HG02884 (cell line): Measurements from ENCODE around the gene TM4SF1.
A peak's percentile ranks its signal among the peaks of the same experiment; 100 is the strongest.
"Not testable (repeated sequence)": the region's sequence is repeated elsewhere in the genome, so short reads cannot be mapped to it uniquely, and the experiment has no call there.

Experiments
- ATAC-seq: cut with Tn5 transposase; IDR thresholded peaks from one replicate; pipeline ENCODE4 v1.9.1; 2021; ENCODE audit warnings: mild to moderate bottlenecking, moderate library complexity; ENCODE audit not compliant: unreplicated experiment

Gene TM4SF1

DNA sequence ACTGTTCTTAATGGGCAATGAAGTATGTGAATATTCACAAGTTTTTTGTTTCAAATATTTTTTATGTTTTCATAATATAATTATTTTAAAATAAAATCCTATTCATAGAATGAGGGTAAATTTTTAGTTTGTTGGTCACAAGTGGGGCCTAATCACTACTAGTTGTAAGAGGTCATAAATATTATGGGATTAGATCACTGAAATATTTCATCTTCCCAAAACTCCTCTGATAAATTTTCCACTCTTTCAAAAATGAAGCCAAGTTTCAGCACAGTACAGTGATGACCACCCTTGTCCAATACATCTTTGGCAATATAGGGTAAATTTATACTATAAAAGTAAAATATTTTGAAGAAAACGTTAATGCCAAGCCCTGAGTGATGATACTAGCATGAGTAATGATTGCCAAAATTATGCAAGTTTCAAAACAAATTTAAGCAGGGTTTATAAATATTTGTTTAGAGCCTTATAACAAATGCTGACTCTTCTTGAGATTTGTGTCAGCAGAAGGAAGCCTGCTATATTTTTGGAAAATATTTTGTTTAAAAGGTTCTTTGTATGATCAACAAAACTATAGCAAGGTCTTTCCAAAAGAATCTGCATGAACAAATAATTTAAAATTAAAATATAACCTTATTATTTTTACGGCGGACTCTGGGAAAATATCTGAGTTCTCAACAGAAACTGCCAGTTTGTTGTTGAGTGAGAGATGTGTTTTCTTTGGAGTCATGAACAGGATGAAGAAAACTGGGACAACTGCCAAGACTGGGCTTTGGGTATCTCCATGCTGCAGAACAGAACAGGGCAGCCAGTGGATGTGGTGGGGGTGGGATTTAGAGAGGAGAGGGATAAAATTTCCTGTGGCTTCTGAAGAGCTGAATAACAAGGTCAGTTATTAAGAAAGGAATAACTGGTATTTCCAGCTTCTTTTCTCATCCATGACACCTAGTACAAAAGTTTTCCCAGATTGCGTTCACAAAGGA is 17.9 kb upstream of the TM4SF1 start:
- no peak for ATAC-seq

DNA sequence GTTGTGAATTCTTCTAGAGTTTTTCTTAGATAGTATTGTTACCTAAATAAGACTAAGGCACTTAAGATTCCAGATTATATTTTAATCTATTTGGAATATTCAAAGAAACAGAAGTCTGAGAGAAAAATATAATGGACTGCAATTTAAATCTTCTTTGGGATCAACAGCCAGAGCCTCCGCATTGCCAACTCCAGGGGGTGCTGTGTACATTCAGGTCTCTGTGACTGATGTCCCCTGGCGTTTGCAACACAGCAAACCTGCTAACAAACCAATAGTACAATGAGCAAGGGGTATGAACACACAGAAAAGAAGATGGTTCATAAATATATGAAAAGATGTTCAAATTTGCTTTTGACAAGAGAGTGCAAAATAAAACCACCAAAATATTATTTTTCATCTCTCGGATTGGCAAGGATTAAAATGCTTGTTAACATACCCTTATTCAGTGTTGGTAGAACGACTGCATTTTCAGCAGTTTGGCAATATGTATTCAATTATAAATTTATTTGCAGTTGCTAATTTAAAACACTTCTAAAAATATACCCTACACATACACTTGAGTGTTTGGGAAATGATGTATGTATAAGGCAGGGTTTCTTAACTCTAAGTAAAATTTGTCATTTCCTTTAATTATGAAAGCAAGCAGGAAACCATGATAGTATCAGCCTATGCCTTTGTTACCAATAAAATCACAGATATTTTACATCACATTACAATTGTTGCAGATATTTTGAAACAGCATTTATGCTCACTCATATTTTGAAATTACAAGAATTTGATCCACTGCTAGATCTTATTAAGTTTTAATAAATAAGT is 16.1 kb upstream of the TM4SF1 start:
- peak; percentile 94 for ATAC-seq

DNA sequence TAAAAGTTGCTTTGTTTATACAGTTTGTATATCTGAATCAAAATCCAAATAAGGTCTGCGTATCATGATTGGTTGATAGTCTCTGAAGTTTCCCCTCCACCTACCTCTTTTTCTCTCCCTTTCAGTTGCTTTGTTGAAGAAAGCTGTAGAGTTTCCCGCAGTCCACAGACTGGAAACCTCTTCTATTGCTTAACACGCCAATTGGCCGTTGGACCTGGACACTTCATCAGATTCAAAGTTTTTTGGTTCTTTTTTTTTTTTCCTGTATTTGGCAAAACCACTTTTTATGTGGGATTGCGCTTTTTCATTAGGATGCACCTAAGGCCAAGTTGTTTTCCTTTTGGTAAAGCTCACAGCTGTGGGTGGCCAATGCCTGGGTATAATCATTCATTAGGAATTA is 14.5 kb upstream of the TM4SF1 start:
- no peak for ATAC-seq

DNA sequence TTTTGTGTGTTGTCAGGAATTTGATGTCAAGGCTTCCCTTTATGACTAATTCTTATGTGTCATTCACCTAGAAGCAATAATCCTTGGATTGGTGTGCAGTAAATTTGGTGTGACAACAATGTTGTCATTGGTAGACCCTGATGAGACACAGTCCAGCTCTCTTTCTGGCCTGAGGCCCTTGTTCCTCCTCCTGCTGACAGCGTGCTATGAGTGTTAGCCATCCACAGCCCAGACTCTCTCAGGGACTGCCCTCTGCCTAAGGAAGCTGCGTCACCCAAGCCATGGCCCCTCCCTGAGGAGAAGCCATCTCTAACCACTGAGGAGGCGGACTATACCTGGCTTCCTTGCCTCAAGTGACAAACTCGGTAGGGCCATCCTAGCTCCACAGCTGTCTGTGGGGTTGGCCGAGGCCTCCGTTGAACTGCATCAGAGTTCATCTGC is 13.3 kb upstream of the TM4SF1 start:
- ATAC-seq, result no peak

DNA sequence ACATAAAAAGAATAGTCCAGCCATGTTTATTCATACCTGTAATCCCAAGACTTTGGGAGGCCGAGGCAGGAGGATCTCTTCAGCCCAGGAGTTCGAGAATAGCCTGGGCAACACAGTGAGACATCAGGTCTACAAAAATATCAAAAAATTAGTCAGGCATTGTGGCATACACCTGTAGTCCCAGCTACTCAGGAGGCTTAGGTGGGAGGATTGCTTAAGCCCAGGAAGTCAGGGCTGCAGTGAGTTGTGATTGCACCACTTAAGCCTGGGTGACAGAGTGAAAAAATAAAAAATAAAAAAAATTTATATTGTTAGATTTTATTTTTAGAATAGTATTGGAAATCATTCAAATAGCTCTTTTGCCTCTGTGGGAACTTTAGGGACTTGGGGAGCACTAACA is 12.8 kb upstream of the TM4SF1 start:
- ATAC-seq, result no peak

DNA sequence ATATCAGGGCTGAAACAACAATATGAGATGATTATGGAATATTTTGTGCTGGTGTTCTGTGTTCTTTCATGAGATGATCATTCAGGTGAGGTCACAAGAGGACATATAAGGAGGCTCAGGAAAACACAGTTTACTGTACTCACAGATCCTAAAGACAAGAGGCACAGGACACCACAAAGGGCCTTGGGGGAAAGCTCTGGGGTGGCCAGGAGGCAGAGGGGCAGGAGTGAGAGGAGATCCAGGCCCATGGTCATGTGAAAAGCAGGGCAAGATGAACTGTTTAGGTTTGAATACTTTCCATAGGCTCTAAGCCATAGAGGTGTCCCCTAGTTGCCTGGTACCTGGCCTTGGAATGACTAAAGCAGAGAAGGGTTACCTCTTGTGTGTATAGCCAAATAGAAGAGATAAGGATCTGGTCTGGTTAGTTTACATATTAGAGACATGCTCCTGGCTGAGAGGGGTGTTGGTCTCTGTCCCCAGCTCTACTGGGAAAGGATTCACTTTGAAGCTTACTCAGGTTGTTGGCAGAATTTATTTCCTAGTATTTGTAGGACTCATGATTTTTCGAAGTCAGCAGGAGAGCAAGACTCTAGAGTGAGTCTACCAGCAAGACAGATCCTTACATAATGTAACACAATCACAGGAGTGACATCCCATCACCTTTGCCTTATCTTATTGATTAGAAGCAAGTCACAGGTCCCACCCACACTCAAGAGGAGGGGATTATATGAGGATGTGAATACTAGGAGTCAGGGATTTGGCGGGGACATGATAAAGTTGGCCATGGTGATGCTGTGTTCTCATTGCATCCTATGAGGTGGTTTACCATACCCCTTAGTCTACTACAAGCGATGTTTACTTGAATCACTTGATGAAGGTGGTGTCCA is 11.3 kb upstream of the TM4SF1 start:
- ATAC-seq, result no peak

DNA sequence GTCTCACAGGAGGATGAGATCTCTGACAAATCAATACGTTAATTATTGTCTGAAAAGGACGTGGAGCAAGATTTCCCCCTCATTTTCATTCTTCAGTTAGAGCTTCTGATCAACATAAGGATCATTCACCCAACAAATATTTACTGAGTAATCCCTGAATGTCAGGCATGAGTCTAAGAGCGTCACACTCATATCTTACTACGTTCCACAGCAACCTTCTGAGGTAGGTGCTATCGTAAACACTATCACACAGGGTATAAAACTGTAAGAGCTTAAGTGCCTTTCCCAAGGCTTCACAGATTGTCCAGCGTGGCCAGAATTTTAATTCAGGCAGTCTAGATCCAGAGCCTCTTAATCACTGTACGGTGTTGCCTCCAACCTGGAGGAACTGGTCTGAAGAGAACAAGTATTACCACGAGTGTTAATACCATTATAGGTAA is 10.6 kb upstream of the TM4SF1 start:
- ATAC-seq, result no peak

DNA sequence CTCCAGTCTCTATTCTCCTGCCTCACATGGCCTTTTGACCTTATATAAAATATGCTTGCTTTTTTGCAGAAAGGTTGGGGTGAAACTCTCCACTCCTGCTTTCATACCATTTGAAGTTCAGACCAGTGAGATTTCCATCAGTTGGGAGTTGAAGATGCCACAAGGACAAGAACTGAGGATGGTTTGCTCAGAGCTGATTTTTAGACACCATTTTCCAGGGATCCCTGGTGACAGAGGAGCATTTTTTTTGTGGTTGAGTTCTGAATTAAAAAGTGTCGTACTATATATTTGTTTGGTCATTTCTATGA is 8.8 kb upstream of the TM4SF1 start:
- no peak for ATAC-seq

DNA sequence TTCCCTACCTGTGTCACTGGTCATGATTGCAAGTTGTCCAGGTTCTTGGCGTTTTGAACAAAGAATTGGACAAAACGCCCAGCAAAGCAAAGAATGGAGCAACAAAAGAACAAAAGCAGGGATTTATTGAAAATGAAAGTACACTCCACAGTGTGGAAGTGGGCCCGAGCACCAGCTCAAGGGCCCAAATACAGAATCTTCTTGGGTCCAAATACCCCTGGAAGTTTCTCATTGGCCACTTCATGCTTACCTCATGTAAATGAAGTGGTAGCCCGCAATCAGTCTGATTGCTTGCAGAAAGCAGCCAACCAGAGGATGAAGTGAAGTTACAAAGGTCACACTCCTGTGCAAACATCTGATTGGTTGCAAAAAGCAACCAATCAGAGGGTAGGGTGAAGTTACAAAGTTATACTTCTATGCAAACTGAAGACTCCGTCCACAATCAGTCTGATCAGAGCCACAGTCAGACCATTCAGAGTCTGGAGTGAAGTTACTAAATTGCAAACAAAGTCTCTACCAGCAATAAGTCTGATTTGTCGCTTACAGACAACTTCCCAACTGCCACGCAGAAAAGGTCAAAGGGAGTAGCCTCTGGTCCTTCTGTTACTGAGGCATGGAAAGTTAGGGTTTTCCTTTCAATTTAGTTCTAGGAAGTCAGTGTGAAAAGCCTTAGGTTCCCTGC is 8.3 kb upstream of the TM4SF1 start:
- ATAC-seq, result no peak

DNA sequence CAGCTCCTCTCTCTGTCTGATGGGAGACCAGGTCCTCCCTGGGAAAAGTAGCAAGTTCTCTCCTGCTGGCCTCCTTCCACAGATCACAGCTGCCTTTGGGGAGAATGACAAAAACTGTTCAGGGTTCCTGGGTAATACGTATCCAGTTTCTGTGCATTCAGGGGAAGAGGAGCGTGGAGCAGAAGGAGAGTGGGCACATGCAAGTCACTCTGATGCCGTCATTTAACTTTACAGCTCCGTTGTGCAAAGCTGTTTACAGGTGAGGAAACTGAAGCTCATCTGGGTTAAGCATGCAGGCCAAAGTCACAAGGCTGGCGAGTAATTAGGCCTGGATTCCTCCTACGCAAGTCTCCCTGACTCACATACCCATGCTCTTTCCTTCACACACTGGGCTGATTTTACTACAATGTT is 7.5 kb upstream of the TM4SF1 start:
- no peak for ATAC-seq

DNA sequence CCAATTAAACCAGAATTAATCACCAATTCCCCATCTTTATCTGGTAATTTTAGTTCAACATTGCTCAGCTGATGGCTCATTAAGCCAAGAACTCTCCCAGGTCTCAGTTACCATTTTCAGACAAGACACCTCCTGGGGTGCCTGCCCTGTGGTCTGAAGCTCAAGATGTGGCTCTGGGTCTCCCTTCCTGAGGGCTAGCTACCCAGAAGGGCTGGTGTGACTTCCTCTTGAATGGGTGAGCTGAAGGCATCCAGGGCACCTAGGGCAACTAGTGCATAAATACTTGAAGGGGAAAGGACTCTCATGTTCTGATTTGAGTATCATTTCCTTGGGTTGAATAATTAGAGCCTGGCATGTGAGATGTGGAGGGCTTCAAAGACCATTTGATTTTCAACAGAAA is 6.7 kb upstream of the TM4SF1 start:
- ATAC-seq, result no peak

DNA sequence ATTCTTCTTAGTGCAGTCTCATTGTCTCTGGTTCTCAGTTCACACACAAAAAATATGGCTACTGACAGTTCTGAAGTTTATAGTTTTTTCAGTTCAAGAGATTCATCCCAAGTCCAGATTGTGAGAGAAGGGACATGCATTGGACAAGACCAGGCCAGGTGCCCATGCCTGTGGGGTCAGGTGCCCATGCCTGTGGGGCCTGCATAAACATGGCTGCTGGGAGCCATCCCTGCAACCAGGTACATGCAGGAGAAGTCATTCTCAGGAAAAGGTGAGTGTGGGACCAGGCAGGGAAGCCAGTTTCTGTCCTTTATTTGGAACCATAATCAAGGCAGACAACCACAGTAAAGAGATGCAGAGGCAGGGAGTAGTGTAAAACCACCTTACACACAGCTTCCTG is 6.3 kb upstream of the TM4SF1 start:
- ATAC-seq, result no peak

DNA sequence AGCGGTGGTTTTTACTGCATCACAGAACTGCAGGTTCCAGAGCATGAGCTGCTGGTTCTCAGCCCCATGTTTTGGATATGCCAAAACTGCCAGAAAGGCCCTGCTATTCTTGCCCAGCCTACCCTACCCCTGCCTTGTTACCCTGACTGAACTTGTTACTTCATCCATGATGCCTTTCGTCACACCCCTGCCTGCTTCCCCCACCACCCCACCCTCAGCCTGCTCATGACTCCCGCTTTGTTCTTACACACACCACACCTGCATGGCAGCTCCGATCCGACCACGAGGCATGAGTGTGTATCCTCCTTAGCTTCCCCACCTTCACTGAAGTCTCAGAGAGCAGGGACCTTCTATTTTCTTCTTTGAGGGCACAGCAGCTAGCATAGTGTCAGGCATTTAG is 5.1 kb upstream of the TM4SF1 start:
- ATAC-seq, result no peak

DNA sequence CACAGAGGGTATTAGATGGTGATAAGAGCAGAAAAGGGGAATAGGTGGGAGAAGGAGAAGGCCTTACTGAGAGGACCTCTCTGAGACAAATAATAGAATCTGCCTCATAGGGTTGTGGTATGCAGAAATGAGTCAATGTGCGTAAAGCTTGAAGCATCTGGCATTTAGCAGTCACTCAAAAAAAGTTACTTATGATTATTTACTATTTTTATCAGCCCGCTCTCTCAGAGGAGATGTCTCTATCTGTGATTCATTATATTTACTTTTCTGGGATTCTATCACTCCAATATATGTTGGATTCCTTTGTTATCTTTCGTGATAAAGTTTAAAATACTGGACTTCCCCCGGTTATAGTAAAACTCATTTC is 4.6 kb upstream of the TM4SF1 start:
- peak; percentile 79 for ATAC-seq

DNA sequence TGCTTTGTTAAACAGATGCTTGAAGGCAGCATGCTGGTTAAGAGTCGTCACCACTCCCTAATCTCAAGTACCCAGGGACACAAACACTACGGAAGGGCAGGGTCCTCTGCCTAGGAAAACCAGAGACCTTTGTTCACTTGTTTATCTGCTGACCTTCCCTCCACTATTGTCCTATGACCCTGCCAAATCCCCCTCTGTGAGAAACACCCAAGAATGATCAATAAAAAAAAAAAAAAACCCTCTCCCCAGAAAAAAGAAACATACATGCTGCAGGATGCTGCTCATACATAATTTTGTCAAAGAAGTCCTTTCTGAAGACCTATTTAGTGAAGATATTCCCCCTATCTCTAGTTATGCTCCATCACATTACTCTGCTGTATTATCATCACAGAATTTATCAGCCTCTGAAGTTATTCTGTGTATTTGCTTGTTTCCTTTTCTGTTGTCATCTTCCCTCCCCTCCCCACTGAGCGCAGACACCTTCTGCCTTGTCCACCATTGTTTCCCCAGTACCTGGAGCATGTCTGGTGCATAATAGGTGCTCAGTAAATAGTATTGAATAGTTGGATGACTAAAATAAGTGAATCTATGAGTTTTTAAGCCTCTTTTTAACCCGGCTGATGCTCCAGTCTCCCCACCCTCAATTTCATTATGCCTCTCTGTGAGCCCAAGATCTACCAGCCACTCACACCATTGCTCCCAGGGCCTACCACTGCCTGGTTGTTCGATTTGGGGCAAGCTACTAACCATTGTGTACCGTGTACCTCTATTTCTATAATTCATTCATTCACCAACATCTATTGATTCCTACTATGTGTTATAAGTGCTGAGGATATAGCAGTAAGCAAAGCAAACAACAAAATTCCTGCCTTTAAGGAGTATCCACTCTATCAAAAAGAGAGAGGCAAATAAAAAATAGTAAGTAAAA is 4.0 kb upstream of the TM4SF1 start:
- ATAC-seq, result no peak

DNA sequence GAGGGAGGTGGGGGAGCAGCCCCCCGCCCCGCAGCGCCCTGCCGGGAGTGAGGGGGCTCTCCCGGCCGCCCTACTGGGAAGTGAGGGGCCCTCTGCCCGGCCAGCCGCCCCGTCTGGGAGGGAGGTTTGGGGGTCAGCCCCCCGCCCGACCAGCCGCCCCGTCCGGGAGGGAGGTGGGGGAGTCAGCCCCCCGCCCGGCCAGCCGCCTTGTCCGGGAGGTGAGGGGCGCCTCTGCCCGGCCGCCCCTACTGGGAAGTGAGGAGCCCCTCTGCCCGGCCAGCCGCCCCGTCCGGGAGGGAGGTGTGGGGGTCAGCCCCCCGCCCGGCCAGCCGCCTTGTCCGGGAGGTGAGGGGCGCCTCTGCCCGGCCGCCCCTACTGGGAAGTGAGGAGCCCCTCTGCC is 2.8 kb upstream of the TM4SF1 start:
- not testable (repeated sequence) for ATAC-seq

DNA sequence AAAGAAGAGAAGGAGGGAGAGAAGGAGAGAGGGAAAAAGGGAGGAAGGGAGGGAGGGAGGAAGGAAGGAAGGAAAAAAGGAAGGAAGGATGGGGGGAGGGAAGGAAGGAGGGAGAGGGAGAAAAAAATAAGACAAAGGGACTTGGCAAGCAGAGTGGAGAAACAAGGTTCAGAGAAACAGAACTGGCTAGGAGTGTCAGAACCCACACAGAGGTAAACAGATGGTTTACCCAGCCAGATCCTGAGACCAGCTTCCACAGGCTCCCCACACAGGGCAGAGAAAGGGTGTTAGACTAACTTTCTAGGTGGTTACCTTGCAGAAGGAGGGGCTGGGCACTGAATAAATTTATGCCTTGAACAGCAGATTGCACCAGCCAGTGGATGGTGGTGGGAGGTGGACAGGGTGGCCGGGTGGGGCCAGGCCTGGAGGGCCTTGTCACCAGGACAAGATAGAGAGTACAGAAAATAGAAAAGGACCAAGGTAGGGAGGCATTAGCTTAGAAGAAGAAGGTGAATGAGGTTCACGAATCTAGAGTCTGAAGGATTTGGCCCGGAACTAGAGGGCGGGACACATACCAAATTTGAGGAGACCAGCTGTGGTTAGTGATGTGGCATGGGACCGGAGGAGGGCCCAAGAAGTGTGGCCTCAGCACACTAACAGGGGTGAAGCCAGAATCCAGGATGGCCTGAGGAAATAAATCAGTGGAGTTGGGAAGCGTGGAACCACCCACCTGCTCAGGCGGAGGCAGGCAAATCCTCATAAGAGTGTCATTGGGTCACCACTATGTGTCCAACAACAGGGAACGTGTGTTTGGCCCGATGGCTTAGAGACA is 1.2 kb upstream of the TM4SF1 start:
- ATAC-seq, result no peak

DNA sequence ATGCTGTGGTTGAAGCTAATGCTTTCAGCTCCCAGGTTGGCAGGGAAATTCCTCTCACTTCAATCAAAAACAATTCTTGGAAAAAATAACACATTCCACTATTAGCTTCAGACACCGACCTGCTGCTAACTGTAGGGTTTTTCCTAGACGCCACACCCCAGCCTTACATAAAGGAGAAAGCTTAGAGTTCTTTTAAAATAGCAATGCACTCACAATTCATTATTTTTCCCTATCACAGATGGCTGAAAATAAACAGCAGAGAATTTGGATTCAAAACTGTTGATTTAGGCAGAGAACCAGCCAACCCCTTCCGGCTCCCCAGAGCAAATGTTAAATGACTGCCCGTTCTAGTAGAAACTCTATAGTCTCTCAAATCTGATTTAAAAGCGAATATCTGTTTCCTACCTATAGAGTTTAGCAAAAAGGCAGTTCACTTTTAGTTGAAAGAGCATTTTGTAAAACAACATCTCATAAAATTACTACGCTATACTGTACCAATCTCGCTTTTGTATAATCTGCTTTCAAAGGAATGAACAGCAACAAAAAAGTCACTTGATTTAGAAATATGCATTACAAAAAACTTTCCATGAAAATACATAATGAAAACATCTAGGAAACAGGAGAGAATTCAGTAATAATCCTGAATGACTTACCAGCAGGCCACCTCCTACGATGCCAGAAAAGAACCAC is 586 bp downstream of the TM4SF1 start:
- ATAC-seq, result no peak
